Activated CD8-positive, alpha-beta memory T cell treated with anti-CD3 and anti-CD28 coated beads, Interleukin-2, amount 50 U/mL, for 1 hour (primary cell): ENCODE measurements around the gene TMEFF1.
A peak's percentile ranks its signal among the peaks of the same experiment; 100 is the strongest.

ENCODE experiments used
- DNase-seq: peaks from one replicate; pipeline ENCODE4 v3.0.0-alpha.2; 2020; ENCODE audit errors: extremely low read depth

Gene TMEFF1

DNA sequence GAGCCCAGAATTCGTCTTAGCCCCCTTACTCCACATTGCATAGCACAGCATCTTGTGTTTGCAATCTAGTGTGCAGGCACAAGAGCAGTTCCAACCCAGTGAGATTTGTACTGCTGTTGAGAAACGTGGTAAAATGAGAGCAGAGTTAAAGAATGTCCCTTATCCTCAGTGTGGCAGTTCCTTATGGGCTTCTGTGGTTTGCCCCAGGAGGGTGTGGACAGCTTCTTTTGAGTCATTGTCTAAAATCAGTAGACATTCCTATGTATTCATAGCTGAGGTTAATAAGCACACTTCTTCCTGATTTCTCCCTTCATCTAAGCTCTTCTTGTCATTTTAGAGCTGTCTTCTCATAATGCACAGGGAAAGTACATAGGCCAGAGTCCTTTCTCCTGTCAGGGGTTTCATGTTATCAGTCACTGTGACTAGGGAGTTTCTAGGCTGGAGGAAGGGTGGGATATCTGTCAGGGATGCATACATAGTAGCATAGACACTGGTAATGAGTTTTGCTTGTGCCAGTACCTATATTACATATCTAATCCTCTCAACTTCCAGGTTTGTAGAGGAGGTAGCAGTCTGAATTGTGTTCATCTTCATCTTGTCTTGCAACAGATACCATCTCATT, 102.9 kb downstream of the TMEFF1 start:
- no peak for DNase-seq

DNA sequence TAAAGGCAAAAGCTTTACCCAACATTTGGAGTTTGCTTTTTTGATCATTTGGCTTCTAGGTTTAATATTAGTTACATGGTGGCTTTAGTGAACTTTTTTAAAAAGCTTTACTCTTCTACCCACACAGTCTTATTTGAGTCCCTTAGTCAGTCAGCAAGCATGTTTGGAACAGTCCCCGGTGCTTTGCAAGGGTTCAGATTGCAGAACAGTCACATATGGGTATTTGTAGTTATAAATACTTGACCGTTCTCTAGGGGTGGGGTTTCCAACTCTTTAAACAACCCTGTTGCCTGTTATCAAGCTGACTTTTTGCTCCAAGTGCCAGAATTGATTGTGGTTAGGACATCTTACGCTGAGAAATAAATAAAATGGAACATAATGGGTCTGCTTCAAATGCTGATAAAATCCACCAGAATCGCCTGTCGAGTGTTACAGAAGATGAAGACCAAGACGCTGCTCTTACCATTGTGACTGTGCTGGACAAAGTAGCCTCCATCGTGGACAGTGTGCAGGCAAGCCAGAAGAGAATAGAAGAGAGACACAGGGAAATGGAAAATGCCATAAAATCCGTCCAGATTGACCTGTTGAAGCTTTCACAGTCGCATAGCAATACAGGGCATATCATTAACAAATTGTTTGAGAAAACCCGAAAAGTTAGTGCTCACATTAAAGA, 105.0 kb downstream of the TMEFF1 start, which contains the start of gene CAVIN4:
CAVIN4 (plus strand) TSS at position 304 of the 673 bp plus-strand sequence; CDS start at position 369, 65 bp downstream.
- DNase-seq: no peak

DNA sequence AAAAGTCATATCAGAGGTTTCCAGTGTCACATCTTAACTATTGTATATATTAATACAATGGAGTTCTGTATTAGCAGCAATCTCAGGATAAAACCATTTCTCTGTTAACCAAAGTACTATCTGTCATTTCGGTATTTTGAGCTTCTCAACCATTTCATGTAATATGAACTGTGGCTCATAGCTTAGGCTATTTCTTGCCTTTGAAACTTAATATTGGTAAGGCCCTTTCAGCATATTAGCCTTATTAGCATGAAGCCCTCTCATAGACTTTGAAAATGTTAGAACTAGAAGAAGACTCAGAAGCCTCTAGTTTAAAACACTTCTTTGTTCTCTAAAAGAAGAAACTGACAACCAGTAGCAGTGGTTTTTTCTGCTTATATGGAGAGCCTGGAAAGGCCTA, 105.7 kb downstream of the TMEFF1 start:
- DNase-seq: no peak

DNA sequence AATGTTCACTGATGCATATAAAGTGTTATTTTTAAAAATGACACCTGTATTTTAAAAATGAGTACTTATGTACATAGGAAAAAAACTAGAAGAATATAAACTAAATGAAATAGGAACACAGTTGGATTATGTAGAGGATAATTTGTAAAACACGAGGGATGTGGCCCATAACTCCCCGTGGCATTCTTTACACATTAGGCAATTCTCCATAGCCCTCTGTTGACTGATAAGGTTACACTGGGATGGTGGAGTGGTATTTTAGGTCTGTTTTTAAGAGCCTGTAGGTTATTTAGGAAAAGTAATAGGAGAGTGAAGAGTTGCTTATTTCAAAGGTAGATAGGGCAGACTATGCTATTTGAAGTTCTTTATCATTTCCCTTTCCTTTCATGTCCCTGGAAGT, 106.7 kb downstream of the TMEFF1 start:
- no peak for DNase-seq

DNA sequence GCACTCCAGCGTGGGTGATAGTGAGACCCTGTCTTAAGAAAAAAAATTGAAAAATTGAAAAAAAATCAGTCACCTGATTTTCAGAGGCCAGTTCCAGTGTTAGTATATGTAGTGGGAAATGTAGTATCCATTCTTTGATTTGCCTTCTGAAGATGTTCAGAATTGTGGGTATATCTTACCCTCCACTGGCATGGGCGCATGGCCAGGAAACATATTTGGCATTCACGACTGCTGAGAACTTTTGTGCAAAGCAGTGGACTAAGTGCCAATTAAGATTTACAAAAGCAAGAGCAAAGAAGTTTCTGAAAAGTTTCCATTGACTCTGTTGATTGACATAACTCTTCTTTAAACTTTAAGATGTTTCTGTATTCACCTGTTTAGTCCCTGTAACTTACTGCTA, 107.3 kb downstream of the TMEFF1 start:
- DNase-seq: no peak

DNA sequence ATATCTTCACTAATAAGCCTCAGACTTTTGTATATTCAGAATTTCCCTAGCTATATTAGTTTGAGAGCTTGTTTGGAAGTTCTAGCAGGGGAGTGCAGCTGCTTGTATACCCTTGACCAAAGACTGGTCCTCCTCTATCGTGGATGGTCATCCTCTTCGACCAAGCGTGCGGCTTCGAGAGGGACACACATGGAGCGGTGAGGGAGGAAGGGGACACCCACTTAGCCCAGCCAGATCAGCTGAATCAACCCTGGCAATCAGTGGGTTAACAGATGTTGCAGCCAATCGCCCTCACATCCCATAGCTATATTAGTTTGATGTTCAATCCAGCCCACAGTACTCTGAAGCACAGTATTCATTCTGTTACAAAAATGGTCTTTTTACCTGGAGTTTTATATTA, 108.1 kb downstream of the TMEFF1 start:
- no peak for DNase-seq

DNA sequence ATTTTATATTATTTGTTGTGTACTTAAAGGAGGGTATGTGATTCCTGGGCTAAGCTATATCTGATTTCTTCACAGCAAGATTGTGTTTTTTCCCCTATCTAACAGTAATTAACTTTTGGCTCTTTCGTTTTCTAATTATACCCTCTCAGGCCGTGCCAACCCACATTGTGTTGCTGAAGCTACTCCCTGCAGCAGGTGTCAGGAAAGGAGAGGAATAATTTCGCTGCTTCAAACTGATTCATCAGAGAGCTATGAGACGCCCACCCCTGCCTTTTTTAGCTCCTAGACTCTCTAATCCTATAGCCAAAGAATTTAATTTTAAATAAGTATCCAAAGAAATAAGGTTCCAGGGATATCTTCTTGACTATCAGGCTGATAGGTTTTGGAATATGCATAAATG, 108.7 kb downstream of the TMEFF1 start:
- no peak for DNase-seq

DNA sequence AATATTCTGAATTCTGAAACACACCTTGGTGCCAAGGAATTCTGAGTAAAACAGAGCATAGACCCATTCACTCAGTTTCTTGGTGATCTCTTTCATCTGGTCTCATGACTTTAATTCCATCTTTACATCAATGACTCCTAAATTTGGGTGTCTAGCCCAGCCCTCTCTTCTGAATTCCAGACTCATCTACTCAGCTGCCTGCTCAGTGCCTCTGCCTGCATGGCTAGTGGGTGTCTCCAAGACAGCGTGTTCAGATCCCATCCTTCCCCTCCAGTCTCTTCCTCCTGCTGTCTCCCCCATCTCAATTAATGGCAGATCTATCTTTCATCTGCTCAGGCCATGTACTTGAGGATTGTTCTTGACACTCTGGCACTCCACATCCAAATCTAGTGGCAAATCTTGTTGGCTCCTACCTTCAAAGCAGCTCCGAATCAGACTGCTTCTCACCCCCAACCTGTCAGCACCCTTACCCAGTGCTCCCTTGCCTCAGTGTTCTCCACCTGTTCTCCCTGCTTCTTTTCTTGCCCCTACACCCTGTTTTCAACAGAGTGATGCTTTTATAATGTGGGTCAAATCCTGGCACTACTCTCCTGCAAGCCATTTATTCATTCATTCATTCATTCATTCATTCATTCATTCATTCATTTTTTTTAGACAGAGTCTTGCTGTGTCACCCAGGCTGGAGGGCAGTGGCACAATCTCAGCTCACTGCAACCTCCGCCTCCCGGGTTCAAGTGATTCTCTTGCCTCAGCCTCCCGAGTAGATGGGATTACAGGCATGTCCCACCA, 110.3 kb downstream of the TMEFF1 start:
- DNase-seq: no peak

DNA sequence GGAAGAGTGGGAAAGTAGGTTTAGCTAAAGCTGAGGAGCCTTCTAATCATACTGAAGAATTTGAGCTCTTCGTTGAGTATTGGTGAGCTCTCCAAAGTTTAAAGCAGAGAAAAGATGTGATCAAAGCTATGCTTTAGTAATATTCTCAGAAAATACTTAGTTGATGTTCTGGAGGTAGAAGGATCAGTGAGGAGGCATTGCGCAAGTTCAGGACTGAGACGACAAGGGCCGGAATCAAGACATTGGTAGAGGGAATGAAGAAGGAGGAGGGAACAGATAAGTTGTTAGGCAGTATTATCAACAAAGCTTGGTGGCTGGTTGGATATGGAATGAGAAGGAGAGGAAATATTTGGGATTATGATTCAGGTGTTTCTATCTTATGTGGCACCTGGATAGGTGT, 112.0 kb downstream of the TMEFF1 start:
- no peak for DNase-seq

DNA sequence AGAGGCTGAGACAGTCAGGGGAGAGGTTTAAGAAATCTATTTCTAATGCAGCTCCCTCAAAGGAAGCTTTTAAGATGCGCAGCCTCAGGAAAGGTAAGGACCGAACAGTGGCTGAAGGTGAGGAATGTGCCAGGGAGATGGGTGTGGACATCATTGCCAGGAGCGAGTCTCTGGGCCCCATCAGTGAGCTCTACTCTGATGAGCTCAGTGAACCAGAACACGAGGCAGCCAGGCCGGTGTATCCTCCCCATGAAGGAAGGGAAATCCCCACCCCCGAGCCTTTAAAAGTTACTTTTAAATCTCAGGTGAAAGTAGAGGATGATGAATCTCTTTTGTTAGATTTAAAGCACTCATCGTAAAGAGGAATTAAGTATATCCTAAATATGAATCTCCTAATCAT, 113.1 kb downstream of the TMEFF1 start:
- DNase-seq: no peak

DNA sequence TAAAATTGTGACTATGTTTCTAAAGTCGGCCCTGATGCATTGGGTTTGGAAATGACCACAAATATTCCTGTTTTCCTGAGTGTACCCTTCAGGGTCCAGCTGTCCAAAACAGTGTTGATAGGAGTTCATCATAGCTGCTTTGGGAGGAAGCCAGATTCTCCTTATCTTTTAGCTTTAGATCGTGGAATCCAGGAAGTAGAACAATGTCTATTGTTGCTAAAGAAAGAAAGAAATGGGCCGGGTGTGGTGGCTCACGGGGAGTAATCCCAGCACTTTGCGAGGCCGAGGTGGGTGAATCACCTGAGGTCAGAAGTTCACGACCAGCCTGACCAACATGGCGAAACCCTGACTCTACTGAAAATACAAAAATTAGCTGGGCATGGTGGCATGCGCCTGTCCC, 114.4 kb downstream of the TMEFF1 start:
- DNase-seq: no peak

DNA sequence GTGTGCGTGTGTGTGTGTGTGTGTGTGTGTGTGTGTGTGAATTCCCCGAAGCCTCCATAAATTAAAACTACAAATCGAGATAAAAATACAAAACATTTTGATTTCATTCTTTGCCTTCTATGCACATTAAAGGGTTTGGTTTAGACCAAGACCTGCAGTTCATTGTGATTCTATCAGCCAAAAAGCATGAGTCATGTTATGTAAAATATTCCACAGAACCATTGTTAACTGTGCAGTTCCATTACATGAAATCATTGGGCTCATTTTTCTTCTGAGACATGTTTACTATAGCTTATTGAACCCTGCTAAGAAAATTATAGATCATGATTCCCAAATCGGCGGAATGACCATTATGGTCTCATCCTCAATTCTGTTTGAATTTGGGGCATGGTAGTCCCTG, 116.6 kb downstream of the TMEFF1 start:
- no peak for DNase-seq

DNA sequence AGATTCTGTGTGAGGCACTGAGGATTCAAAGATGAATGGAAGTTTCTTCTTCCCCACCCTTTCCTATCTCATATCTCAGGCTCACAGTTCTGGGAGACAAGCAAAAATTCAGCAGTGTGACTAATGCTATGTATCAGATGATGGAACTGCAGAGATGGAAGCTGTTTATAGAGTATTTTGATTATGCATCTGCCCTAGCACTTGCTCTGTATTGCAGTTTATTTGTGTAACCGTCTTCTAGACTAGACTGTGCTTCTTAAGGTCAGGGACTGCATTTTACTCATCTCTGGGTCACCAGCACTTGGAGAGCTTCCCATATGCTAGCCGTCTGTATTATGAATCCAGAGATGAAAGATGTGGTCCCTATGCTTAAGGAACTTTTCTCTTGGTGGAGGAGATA, 117.5 kb downstream of the TMEFF1 start:
- DNase-seq: no peak

DNA sequence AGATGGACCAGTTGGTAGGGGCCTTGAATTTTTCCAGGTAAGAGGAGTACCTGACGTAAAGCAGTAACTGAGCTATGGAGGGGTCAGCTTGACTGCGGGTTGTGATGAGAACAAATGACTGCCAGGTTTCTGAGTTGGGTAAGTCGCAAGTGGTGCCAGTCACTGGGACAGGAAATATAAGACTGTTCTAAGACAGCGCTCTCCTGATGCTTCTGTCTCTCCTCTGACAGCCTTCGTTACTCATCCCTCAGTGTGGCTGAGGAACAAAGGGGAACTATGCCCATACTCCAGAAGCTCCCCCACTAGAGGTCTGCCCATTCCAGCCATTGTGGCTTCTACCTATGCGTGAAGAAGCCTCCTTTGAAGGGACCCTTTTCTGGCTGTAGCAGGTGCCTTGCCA, 118.2 kb downstream of the TMEFF1 start:
- DNase-seq: no peak

DNA sequence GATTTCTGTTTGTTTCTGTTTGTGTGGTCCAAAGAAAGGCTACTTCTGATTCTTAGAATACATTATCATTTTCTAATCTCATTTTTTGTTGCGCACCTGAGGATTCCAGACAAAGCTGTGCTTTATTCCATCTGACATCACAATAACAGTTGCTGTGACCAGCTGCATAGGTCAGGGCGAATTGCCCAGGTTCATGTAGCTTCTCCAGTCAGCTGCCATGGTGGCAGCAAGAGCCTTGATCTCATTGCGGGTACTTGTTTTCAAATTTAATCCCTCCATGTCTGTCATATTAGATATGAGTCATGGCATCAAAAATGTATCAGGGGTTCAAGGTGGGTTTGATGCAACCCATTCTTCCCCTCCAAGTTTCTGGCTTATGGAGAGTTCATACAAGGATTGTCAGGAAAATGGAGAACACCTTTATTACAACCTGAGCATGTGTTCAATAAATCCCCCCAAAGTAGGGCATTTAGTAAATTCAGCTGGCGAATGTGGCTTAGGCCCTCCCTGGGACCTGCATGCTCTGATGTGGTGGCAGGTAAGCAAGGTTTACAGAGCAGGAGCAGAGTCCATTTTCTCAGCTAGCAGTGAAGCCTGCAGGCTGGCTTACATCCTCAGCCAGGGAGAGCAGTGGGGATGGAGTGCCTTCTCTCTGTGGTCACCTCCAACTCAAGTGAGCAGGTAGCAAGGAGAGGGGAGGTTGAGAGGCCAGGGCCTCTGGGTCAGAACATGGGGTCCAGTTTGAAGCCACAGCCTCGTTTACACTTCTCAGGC, 118.9 kb downstream of the TMEFF1 start:
- DNase-seq: no peak

DNA sequence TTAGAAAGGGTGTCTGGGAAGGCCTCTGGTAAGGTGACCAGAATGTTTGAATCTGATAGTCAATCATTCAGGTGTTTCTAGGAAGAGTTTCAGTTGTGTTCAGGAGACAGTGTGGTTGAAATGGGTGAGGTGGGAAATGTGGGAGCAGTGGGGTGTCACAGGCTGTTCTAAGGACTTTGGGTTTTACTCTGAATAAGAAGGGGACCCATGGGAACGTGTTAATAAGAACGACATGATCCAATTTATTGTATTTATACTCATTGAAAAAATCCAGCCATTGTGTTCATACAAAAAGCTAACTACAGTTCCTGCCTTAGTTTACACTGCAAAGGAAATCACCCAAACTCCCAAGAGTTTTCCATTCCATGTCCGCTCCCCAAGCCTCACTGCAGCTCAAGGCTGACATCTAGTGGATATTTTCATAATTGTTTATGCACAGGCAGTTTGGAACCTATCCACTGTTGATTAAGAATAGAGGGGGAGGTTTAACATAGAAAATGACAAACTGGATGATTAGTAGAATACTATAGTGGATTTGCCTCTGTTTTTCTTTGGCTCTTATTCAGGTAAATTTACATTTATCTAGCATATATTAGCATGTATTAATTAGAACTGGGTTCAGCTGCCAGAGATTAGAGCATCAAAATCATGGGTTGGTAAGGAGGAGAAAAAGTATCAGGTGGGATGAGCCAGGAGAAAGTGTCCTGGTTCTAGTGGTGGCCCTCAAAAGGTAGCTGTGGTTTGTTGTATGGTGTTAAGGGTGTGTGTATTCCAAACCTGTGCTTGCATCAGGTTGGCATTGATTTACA, 122.6 kb downstream of the TMEFF1 start:
- DNase-seq: no peak

DNA sequence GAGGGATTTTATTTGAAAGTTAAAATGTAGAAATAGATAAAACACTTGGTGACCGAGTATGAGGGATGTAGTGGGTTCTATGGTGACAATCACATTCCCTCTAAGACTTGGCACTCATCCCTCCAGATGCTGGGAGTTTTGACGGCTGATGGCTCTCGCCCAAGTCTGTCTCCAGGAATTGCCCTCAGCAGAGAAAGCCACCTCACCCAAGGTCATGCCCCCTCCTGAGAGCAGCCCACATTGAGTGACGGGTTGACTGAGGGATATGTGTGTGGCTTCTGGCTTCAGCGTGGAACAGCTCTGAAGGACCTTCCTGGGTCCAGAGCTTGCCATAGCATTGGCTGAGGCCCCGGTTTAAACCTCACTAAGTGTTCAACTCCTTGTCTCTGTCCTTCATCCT, 124.3 kb downstream of the TMEFF1 start:
- DNase-seq: no peak

DNA sequence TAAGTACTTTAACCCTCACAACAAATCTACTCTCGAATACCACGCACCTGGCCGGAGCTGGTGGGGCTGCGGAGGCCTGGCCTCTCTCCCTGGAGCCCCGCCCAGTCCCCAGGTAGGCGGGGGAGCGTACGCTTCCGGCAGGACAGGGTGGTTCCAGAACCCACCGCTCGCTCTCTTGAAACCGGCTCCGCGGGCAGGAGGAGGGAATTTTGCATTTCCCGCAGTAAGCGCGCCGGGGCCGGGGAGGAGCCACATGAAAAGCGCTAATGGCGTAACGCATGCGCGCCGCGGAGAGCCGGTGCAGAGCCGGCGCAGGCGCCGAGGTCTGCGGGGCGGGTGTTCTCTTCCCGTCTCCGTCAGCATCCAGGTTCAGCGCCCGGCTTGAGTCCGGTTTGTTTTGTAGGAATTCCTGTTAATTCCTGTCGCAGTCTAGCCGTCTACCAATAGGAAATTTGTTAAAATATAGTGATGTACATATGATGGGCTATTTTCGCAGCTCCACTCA, 125.7 kb downstream of the TMEFF1 start:
- DNase-seq: peak; percentile 48

DNA sequence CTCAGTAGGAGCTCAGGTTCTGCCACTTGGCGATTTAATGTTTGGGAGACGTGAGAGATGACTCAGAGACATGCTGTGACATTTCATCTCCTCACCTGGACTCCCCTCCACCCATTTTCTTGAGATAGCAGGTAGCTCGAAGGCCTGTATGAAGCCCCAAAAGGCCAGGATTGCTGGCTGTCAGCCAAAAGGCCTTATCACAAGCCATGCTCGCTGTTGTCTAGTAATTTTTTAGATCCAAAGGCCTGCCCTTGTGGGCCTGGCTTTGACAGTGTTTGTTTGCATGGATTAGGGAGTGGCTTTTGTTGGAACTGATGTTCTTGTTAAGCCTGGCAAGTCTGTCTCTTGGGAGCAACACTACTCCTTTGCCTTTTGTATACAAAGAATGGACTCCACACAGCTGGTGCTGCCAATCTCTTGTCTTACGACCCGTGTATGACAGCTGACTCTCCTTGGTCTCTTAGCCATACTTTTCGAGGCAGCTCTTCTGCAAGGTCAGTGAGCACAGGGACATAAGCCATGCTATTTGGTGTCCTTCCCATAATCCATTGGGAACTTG, 127.7 kb downstream of the TMEFF1 start:
- DNase-seq: no peak

DNA sequence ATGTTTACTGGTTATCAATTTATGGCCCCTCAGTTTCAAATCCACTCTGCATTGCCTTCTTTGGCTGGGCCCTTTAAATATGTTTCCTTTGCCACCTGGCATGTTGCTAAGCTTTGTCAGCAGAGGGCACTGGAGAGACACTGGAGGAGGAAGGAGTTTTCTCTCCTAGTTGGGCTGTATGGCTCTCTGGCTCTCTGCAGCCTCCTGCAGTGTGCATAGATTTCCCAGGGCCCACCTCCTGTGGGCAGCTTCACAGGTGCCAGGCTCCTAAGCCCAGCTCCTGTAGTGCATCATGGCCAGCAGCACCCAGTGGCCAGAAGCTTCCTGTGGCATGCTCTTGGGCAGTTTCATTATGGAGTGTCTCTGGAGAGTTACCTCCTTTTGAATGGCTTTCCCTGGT, 128.3 kb downstream of the TMEFF1 start:
- no peak for DNase-seq

DNA sequence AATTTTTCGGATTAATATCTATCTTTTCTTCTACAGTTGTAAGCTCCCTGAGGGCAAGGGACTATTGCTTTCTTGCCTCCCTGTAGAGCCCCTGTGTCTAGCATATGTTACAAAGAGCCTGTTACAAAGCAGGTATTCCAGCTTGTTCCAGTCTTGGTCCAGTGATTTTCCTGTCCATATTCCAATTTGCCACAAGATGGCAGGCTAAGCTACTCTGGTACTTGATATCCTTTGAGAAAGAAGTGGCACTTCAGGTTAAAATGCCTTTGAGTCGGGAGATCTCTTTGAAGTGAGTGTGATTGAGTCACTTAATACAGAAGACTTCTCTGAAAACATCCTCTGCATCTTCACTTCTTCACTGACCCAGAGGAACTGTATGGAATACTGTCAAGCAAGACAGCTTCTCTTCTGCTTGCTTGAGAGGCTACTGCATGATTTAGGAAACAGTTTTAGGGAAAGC, 129.4 kb downstream of the TMEFF1 start:
- no peak for DNase-seq
